Stimulated activated CD8-positive, alpha-beta memory T cell treated with anti-CD3 and anti-CD28 coated beads, Interleukin-4, amount 100 ng/mL, for 48 hours (primary cell): Measurements from ENCODE around the gene SAMD14.

Source experiments
- DNase-seq: peaks from one replicate; pipeline ENCODE4 v3.0.0-alpha.2; 2020

The SAMD14 gene

DNA sequence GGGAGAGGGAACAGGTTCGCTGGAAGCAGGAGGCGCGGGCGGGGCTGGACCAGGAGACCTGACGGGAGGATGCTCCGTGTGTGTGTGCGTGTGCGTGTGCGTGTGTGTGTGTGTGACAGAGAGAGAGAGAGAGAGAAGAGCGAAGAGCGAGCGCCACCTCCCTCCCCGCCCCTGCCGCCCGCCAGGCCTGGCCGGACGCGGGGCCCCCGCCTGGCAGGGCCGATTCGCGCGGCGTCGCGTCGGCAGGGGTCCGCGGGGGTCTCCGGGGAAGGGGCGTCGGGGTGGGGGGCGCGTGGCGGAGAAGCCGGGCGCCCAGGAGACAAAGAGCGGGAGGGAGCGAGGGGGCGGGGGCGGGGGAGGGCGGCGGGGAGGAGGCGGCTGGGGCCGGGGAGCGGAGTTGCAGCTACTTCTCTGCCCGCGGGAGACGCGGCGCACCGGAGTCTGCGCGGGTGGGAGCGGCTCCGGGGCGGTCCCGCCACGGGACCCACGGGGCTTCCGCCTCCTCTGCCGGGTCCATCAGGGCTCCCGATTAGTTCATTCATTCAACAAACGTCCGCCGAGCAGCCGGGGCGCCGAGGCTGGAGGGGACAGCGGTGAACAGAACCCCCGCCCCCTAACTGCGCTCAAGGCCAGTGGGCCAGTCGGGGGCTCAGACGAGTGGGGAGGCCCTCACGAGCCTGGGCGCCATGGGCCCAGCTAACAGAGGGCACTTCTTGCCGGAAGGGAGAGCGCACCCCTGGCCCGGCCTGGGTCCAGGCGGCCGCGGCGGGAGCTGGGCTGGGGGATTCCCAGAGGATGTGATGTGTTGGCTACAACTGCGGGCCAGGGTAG is at the start of gene SAMD14:
Gene SAMD14, minus strand, starts transcription at position 433 of the 831 bp plus-strand sequence. CDS start 5,201 bp downstream, outside the sequence.
- DNase-seq = peak; percentile 45

DNA sequence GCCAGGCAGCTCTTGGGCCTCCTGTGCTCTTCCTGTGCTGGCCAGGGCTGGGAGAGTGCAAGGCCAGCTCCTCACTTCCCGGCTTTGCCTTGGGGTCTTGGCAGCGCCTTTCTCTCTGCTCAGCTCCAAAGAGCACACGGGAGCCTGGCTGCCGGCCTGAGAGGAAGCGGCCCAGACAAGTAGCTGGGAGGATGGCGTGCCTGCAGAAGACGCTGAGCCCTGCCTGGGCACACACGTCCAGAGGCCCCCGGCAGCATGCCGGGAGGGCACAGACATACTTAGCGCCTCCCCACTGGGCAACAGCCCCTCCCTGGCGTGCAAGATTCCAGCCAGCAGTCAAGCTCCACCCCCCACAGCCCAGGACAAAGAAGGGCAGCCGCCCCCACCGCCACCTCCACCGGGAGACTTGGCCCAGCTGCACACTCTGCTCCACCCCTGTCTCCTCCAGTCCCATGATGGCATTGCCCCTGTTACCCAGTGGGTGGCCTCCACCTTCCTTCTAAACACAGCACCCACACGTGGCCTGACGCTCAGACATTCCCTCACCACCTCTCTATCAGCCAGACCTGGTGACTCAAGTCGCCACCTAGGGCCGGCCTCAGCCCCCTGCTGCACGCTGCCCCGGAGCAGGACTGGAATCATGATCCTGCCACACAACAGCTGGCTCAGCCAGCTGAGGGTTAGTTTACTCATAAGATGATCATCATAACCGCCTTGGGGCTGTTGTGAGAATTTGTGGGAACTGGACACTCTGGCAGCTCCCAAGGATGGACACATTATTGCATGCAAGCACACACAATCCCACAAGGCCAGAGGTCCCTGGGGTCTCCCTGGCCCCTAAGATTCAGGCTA is 48.2 kb upstream of the SAMD14 start:
- DNase-seq = peak; percentile 64

DNA sequence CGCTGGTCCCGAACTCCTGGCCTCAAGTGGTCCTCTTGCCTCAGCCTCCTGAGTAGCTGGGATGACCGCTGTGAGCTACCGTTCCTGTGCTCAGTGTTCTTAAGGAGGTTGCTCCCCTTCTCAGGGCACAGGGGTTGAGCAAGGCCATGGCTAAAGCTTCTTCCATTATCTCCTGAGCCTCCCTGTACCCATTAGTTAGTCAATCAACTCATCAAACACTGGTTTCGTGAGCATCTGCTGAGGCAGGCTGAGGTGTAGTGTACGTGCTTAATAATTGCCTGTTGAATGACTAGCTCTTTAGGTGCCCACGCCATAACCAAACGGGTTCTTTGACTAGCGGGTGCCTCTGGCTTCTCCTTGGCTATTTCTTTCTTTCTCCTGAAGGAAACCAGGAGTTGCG is 47.5 kb upstream of the SAMD14 start:
- no peak for DNase-seq

DNA sequence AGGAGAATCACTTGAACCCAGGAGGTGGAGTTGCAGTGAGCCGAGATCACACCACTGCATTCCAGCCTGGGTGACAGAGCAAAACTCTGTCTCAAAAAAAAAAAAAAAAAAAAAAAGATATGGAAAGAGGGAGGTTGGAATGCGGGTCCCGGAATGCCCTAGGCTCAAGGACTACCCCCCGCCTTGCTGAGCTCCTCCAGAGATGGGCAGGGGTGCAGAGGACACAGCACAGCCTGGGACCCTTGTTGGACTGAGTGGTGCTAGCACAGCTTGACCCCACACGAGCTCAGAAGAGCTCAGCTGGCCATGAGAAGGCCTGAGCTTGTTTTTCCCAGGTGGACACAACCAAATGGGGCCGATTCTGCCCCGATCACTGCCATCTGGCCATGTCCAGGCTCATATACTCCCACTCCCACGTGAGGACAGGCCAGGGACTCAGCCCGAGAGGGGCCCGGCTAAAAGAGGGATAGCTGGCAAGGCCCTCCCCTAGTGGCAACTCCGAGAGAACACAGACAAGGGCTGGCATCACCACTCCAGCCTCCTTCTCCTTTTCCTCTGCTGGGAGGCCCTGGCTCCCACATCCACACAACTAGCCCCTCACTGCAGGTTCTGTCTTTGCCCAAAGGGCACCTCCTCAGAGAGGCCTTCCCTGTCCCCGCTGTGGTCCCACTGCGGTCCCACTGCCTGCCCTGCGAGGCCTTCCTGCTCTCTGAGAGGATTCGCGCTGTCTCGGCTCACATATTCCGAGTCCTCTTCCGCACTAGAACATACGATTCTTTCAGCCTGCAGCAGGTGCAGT is 46.8 kb upstream of the SAMD14 start:
- DNase-seq = no peak

DNA sequence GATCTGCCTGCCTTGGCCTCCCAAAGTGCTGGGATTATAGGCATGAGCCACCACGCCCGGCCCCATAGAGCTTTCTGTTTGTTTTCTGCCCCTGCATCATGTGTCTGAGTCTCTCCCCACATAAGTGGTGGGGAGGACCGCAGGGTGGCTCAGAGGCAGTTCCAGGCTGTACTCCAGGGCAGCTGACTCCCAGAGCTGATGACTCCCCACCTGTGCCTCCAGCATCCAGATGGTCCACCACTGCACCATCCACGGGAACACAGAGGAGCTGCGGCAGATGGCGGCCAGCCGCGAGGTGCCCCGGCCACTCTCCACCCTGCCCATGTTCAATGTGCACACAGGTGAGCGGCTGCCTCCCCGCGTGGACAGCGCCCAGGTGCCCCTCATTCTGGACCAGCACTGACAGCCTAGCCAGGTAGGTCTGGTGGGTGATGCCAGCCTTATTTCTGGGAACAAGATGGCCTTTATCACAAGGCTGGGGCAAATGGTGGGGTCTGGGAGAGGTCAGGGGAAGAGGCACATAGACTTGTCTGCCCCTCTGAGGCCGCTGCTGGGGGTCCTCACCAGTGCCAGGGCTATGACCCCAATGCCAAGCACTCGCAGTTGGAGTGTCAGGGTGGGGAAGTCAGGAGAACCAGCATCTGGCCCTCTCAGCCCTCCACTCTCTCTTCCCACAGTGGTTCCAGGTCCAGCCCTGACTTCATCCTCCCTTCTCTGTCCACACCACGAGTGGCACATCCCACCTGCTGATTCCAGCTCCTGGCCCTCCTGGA is 45.3 kb upstream of the SAMD14 start:
- no peak for DNase-seq

DNA sequence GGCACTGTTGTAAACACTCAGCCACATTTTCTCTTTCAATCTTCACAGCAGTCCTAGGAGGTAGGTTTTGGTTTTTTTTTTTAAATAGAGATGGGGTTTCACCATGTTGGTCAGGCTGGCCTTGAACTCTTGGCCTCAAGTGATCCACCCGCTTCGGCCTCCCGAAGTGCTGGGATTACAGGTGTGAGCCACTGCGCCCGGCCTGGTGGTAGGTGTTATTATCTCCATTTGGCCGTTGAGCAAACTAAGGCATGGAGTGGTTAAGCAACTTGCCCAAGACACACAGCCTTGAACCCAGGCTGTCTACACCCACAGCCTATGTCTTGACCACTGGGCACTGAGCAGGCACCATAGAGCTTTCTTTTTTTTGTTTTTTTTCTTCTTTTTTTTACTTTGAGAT is 44.5 kb upstream of the SAMD14 start:
- no peak for DNase-seq

DNA sequence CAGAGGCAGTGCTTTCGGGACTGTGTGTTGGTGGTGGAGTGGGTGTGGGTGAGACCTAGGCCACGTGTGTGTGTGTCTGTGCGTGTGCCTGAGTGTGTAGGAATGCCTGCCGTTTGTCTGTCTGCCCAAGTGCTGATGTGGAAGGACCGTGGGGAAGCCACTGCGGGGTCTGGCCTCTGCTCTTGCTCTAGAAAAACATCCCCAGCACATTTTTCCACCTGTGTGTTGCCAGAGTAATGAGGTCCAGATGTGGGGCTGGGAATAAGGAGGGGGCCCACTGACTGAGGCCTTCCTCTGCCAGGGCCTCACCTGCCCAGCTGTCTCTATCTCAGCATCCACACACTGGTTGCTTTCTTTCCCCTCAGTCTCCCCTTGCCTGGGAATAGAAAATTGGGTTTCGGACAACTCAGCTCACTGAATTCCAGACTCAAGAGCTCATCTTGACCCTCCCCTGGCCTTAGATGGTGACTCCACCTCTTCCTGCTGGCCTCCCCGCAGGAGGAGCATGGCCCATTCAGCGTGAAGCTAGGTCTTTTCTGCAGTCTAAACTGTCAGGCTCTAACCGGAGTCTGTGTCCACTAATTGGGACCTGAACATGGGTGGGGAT is 43.5 kb upstream of the SAMD14 start:
- no peak for DNase-seq

DNA sequence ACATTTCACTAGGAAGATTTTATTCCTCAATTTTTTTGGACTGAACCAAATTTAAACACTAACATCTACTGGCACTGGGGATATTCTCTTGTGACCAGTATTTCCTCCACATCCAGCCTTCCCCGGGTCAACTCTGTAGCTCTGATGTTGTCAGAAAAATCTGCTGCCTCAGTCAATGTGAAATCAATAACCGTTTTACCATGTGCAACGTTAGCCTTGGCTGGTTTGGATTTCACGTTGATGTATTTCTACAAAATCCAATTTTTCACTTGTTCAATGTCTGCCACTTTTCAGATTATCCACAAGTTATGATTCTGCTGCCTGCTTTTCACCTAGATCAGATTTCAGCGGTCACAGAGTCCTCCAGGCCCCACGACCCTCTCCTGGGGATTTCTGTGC is 43.0 kb upstream of the SAMD14 start:
- DNase-seq = no peak

DNA sequence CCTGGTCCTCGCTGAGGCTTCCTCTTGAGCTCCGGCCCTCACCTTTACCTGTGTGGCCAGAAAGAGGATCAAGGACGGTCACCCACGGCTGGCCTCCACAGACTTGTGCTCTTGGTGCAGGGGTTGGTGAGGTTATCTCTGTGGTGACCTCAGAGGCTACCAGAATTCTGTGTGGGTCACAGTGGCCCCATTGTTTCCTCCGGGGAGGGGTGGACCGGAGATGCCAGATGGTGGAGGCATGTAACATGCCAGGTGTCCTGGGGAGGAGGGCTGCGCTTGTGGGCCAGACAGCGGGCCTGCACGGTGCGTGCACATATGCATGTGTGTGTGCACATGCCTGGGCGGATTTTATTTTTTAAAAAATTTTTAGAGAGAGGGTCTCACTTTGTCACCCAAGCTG is 42.2 kb upstream of the SAMD14 start:
- DNase-seq = no peak

DNA sequence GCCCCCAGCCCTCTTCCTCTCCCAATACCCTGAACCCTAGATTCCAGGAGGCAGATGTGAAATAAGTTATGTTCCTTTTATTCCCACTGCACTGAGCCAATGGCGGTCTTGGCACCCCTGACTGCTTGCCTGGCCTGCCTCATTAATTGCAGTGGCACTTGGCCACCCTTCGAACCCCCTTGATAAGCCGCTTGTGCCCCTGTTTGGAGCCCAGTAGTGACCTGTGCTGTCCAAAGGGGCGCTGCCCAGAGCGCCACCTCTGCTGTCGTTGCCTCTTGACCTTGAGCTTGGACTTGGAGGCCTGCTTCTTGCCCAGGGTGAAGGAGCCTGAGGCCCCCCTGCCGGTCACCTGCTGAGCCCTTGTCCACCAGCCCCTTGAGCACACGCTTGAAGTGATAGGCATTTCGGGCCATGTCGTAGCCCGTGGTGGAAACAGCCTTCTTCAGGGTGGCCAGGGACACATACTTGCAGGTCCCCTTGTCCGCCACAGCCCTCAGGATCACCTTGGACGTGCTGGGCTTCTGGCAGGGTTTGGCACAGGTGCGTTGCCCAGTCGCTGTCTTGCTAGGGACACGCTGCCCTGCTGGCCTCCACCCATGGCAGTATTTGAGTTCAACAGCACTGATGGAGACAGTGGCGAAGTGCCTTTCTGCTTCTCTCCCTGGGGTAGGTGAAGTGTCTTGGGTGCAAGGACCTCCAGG is 41.6 kb upstream of the SAMD14 start:
- no peak for DNase-seq

DNA sequence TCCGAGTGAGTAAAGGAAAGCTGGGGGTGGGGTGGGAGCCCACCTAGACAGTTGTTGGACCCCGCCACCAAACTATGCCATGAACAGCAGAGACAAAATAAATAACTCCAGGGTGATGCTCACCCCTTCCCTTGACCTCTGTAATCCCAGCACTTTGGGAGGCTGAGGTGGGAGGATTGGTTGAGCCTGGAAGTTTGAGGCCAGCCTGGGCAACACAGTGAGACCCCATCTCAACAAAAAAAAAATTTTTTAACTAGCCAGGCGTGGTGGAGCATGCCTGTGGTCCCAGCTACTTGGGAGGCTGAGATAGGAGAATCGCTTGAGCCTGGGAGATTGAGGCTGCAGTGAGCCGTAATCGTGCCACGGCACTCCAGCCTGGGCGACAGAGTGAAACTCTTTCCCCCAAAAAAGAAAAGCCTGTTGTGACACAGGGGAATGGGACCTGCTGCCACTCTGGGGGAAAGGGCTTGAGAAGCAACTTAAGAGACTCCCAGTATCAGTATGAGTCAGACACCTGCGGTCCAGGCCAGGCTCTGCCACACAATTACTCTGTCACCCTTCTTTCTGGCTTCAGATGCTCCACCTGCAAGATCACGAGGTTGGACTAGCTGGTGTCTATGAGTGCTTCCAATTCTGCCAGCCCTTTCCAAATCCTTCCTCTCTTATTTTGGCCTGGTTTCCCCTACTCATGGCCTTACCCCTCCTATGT is 40.9 kb upstream of the SAMD14 start:
- no peak for DNase-seq

DNA sequence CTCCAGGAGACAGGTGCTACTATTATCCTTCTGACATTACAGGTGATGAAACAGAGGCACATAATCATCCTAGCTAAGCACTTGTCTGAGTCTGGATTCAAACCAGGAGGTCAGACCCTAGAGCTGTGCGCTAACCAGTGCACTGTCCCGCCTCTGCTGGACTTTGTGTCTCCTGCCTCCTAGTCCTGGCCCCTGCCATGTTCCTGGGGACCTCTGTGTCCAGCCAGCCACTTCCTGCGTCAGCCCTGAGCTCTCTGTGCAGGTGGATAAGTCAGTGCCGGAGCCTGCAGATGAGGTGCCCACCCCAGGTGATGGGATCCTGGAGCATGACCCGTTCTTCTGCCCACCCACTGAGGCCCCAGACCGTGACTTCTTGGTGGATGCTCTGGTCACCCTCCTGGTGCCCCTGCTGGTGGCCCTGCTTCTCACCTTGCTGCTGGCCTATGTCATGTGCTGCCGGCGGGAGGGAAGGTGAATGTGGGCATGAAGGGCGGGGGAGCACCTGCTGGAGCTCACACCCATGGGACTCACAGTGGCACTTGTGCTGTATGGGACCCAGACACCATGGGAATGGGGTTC is 40.0 kb upstream of the SAMD14 start:
- DNase-seq = no peak

DNA sequence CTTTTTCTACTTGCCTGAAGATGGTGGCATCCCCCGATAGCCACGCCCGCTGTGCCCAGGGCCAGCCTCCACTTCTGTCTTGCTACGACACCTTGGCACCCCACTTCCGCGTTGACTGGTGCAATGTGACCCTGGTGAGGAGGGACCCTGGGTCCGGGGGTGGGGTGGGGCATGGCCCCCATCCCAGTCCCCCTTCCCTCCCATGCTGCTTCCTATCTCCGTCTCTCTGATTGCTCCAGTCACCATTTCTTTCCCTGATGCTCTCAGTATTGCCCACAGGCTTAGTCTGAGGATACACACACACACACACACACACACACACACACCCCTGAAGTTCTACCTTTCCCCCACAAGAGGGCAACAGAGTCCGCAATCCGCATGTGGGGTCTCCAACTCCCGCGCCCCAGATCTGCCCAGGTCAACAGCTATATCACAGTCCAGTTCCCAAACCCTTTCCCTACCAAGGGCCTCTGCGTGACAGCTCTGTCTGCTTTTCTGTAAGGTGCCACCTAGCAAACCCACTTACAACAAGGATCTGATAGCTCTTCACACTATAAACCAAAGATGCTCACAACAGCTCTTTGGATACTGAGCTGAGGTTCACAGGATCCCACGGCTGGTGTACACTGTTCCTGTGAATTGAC is 39.3 kb upstream of the SAMD14 start:
- DNase-seq = peak; percentile 70

DNA sequence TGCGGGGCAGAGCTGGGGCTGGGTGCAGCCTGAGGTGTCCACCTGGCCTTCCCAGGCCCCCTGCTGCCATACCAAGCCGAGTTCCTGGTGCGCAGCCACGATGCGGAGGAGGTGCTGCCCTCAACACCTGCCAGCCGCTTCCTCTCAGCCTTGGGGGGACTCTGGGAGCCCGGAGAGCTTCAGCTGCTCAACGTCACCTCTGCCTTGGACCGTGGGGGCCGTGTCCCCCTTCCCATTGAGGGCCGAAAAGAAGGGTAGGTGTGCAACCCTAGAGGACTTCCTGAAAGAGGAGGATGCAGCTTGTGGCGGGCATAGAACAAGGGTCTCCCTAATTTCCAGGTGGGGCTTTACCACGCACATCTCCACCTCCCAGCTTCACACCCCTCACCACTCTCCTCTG is 38.4 kb upstream of the SAMD14 start:
- DNase-seq = no peak

DNA sequence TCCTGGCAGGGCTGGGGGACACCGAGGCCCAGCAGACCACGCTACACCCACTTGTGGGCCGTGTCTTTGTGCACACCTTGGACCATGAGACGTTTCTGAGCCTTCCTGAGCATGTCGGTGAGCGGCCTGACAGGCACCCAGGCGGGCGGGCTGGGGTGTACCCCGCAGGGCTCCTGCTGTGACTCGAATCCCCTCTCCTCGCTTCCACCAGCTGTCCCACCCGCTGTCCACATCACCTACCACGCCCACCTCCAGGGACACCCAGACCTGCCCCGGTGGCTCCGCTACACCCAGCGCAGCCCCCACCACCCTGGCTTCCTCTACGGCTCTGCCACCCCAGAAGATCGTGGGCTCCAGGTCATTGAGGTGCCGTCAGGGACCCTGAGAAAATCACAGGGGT is 37.4 kb upstream of the SAMD14 start:
- DNase-seq = no peak

DNA sequence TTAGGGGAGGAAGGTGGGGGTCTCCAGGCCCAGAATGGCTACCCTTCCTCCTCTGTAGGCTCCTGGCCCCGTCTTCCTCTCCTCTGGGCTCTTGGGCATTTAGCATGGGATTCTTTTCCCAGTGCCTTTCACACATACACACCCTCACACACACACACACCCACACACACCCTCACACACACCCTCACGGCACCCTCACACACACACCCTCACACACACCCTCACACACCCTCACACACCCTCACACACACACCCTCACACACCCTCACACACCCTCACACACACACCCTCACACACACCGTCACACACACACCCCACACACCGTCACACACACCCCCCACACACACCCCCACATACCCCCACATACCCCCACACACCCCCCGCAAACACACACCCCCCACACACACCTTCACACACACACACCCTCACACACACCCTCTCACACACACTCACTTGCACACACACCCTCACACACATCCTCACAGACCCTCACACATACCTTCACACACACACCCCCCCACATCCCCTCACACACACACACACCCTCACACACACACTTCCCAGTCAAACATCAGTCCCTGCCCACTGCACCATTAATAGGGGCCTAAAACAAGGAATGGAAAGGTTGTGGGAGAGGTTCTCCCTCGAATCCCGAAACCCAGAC is 36.7 kb upstream of the SAMD14 start:
- DNase-seq = no peak

DNA sequence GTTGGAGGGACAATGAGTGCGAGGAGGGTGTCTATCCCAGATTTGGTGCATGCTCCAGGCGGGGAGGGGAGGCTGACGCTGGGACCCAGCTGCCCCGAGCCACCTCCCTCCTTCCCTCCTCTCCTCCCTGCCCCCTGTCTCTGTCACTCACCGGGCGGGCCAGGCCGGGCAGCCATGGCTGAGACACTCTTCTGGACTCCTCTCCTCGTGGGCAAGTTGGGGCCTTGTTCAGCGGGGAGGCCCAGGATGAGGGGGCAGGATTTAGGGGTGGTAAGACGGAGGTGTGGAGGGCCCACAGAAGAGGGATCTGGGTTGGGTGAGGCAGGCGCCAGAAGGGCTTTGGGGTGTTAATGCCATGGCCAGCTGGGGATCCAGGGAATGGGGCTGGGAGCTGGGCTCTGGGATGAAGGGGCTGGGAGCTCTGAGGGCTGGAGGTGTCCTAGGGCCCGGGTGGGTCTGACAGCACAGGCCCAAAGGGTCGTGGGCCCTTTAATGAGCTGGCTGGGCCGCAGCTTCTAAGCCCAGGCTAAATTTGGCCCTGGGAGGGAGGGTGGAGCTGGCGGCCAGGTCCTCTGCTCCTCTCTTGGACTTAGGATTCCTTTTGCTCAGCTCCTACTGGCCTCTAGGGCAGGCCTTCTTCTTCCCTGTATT is 36.0 kb upstream of the SAMD14 start, which contains the start of gene SGCA:
Gene SGCA, plus strand, starts transcription at position 139 of the 651 bp plus-strand sequence. Its CDS starts 36 bp downstream, at position 175.
- no peak for DNase-seq

DNA sequence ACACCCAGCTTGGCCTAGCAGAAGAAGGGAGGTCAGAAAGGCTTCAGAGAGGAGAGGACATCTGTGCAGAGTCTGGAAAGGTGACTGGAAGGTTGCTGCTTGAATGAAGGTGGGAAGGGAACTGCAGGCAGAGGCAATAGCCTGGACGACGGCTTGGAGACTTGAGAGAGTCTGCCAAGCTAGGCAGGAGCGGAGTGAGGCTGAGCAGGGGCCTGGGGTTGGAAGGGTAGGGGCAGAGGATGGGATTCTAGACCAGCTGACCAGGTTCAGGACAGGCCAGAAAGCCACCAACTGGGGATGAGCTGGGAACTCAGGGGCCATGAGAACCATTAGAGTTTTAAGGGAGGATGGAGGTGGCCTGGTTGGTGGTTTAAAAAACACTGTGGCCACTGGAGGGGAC is 35.5 kb upstream of the SAMD14 start:
- no peak for DNase-seq

DNA sequence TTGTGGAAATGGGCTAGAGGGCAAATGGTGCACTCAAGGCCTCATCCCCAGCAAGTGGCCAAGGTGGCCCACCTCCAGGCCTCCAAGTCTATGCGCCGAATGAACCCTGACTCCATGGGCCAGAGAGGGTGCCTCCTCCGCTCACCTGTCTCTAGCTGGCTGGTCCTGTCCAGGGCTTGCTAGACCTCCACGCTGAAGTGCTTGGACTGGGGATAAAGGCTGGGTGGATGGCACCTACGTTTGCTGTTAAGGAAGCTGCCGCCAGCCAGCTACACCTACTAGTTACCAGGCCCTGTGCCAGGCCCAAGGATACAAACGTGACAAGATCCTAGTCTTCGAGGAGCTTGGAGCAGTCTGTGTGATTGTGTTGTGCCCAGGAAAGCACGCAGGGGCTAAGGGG is 35.1 kb upstream of the SAMD14 start:
- no peak for DNase-seq
